ES-I3 (cell line): ENCODE data around the gene CLASP1.
"Not testable (repeated sequence)": the region's sequence is repeated elsewhere in the genome, so short reads cannot be mapped to it uniquely, and the experiment has no call there.

Source experiments
- H3K36me3 ChIP-seq: 2 replicates; pipeline ENCODE4 v1.6.1; 2013; ENCODE audit warnings: mild to moderate bottlenecking, low read length, control low read depth, moderate library complexity; ENCODE audit not compliant: insufficient read depth
- H3K4me1 ChIP-seq: 2 replicates; pipeline ENCODE4 v1.6.1; 2013; ENCODE audit warnings: mild to moderate bottlenecking, control low read depth, low read length; ENCODE audit not compliant: insufficient read depth
- H3K9ac ChIP-seq: 2 replicates; pipeline ENCODE4 v1.6.1; 2013; ENCODE audit warnings: low read depth, mild to moderate bottlenecking, low read length, moderate library complexity
- H3K9me3 ChIP-seq: 2 replicates; pipeline ENCODE4 v1.6.1; 2013; ENCODE audit warnings: mild to moderate bottlenecking, low read length, moderate library complexity; ENCODE audit not compliant: control insufficient read depth, insufficient read depth

Gene CLASP1

DNA sequence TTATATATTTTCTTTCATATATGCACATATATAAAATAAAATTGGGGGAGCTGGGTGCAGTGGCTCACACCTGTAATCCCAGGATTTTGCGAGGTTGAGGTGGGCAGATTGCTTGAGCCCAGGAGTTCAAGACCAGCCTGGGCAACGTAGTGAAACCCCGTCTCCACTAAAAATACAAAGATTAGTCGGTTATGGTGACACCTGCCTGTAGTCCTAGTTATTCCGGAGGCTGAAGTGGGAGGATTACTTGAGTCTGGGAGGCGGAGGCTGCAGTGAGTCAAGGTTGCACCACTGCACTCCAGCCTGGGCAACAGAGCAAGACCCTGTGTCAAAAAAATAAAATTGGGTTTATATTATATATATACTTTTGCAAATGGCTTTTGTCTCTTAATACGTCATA is 324.7 kb downstream of the CLASP1 start:
- Histone ChIP-seq H3K9me3 (no peaks in the 10 kb centered on the region), H3K36me3 (no peaks in the 10 kb centered on the region), H3K4me1 (peaks cover 4% of the 10 kb centered on the region; the same call in 1 of the 2 replicates), H3K9ac (no peak overlapping the region)

DNA sequence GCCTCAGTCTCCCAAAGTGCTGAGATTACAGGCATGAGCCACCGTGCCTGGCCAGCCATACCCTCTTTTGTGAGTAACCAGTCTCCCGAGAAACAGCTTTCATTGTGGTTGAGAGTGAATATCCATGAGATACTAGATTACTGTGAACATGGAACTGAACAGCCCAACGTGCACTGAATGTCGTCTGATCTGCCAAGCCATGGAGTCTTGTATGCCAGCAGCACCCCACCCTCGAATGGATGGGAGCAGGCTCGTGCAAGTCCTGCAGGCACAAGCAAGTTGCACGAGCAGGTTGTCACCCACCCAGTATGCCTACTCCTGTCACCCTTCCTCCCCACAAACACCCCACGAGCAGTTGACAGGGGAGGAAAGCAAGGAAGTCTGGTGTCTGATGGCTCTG is 327.8 kb downstream of the CLASP1 start:
- no peaks in the 10 kb centered on the region for H3K9me3 ChIP-seq
- peaks cover 4% of the 10 kb centered on the region; the same call in 1 of the 2 replicates for H3K4me1 ChIP-seq
- no peak overlapping the region for H3K9ac ChIP-seq
- H3K36me3 ChIP-seq, result no peaks in the 10 kb centered on the region

DNA sequence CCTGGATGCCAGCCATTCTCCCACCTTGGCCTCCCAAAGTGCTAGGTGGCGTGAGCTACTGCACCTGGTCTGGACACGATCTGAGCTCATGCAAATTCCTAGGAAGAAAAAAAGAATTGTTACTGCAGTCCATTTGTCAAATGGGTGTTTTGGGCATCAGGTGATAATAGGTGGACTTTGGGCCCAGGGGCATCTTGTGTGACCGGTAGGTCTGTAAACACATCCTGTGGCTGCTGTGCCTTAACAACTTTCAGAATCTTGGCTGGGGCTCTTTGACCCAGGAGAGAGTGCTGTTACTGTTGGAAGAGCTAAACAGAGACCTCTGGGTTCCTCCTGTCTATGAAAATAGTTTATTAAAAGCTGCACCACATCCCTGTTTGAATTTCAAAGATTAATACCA is 329.3 kb downstream of the CLASP1 start:
- H3K9me3 ChIP-seq, result no peaks in the 10 kb centered on the region

DNA sequence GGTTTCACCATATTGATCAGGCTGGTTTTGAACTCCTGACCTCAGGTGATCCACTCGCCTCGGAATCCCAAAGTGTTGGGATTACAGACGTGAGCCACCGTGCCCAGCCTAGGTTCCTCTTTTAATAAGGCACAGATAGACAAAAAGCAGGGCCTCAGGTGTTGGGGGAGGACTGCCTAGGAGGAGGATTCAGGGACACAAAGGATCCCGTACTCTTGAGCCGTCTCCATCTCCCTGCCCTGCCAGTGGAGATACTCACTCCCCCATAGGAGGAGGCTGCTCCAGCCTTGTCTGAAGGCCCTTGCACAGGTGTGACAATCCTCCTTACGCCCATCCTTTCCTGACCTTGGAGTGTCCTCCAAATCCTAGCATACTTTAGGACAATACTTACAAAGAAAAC is 332.3 kb downstream of the CLASP1 start:
- no peaks in the 10 kb centered on the region for H3K4me1 ChIP-seq
- H3K9me3 ChIP-seq, result no peaks in the 10 kb centered on the region
- no peak overlapping the region for H3K9ac ChIP-seq
- H3K36me3 ChIP-seq, result no peaks in the 10 kb centered on the region

More for the DNA sequence above, 329.3 kb downstream of the CLASP1 start:
- Histone ChIP-seq H3K9ac (no peak overlapping the region), H3K36me3 (no peaks in the 10 kb centered on the region), H3K4me1 (peaks cover 4% of the 10 kb centered on the region; the same call in 1 of the 2 replicates)

DNA sequence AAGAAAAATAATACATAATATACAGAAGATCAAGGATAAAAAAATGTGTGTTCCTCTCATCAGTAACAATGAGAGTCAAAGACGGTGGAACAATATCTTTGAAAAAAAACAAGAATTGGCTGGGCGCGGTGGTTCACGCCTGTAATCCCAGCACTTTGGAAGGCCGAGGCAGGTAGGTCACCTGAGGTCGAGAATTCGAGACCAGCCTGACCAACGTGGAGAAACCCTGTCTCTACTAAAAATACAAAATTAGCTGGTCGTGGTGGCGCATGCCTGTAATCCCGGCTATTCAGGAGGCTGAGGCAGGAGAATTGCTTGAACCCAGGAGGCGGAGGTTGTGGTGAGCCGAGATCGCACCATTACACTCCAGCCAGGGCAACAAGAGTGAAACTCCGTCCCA is 335.6 kb downstream of the CLASP1 start:
- H3K4me1 ChIP-seq, H3K36me3 ChIP-seq, H3K9me3 ChIP-seq, H3K9ac ChIP-seq: not testable (repeated sequence)

DNA sequence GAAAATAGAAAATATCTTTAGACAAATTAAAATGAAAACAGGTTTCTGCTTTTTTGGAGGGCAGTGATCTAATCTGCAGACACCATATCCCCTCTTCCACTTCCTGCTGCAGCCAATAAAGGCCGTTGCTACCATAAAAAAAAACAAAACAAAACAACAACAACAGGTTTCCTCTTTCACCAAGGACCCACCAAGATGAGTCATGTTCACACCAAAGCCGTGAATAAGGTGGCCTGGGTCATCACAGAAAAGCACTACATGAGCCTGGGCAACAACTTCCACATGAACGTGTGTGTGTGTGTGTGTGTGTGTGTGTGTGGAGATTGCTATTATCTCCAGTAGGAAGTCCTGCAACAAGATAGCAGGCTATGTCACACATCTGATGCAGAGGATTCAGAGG is 339.5 kb downstream of the CLASP1 start:
- Histone ChIP-seq H3K36me3 (no peaks in the 10 kb centered on the region), H3K4me1 (no peaks in the 10 kb centered on the region), H3K9ac (no peak overlapping the region), H3K9me3 (no peaks in the 10 kb centered on the region)

DNA sequence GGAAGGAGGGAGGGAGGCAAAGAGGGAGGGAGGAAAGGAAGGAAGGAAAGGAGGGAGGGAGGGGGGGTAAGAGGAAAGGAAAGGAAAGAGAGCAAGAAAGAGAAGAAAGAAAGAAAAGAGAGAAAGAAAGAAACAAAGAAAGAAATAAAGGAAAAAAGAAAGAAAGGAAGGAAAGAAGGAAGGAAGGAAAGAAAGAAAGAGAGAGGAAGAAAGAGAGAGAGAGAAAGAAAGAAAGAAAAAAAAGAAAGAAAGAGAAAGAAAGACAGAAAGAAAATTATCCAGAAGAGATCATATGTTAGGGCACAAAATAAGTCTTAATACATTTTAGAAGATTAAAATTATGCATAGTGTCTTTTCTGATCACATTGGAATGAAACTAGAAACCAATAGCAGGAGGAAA is 339.9 kb downstream of the CLASP1 start:
- no peaks in the 10 kb centered on the region for H3K4me1 ChIP-seq
- no peak overlapping the region for H3K9ac ChIP-seq
- no peaks in the 10 kb centered on the region for H3K36me3 ChIP-seq
- no peaks in the 10 kb centered on the region for H3K9me3 ChIP-seq

DNA sequence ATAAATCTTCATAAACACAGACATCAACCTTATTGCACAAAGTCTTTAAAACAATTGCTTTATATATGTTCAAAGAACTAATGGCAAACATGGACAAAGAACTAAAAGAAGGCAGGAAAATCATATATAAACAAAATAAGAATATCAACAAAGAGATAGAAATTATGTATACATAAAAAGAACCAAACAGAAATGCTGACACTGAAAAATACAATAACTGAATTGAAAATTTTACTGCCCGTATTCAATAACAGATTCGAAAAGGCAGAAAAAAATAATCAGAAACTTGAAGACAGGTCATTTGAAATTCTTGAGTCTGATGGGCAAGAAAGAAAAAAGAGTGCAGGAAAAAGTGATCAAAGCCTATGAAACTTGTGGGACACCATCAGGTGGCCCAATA is 342.2 kb downstream of the CLASP1 start:
- Histone ChIP-seq H3K9me3 (no peaks in the 10 kb centered on the region), H3K36me3 (no peaks in the 10 kb centered on the region), H3K9ac (no peak overlapping the region), H3K4me1 (no peaks in the 10 kb centered on the region)

DNA sequence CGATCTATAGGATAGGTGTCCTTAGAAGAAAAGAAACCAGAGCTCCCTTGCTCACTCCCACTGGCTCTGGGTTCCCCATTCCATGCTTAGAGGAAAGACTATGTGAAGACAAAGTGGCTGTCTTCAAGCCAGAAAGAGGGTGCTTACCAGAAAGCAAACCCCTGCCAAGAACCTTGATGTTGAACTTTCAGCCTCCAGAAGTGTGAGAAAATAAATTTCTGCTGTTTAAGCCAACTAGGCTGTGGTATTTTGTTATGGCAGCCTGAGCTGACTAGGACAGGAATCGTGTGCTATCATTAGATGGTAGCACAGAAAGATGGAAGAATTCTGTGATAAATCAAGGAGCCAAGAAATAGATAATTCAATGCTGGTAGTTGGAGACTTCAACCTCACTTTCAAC is 344.3 kb downstream of the CLASP1 start:
- Histone ChIP-seq H3K9me3 (no peaks in the 10 kb centered on the region), H3K36me3 (no peaks in the 10 kb centered on the region), H3K9ac (no peak overlapping the region), H3K4me1 (no peaks in the 10 kb centered on the region)

DNA sequence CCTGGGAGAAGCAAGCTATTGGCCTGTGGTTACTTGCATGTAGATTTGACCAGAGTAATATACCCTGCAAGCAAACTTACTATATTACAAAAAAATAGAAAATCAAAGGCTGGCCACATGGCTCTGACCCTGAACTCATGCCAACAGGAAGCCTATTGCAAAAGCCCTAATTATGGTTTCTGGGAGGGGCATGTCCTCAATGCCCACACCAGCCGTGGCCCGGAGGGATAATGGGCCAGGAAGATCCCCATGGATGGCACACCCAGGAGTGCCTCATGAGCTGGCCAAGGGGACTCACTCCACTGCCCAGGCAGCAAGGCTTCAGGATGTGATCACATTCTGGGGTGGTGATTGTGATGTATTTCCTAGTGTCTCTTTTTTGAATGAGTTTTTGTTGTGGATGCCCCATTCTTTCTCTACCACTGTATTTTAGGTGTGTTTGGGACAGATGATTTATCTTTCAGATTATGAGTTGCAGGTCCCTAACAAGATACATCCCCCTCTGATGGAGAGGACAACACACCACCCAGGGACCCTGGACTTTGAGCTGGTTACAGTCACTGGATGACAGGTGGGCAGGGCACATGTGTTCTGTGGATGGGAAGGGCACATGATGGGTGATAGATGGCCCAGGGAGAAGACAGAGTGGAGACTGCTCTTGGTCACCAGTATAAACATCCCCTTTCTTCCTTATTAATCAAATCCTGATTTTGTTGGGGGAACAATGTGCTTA is 345.6 kb downstream of the CLASP1 start:
- Histone ChIP-seq H3K36me3 (no peaks in the 10 kb centered on the region), H3K4me1 (no peaks in the 10 kb centered on the region), H3K9me3 (no peaks in the 10 kb centered on the region), H3K9ac (no peak overlapping the region)

DNA sequence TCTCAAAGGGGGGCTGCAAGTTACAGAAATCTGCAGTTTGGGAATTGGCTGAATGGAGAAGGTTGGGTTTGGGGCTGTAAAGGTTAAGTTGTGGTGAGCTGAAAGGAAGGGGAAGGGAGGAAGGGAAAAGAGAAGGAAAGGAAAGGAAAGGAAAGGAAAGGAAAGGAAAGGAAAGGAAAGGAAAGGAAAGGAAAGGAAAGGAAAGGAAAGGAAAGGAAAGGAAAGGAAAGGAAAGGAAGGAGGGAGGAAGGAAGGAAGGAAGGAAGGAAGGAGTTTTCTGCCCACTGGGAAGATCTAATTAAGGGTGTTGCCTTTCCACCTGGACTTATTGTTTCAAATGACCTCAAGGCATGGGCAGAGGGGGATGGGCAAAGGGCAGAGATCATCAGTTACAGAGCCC is 348.1 kb downstream of the CLASP1 start:
- not testable (repeated sequence) for H3K36me3 ChIP-seq, H3K4me1 ChIP-seq, H3K9me3 ChIP-seq, H3K9ac ChIP-seq

DNA sequence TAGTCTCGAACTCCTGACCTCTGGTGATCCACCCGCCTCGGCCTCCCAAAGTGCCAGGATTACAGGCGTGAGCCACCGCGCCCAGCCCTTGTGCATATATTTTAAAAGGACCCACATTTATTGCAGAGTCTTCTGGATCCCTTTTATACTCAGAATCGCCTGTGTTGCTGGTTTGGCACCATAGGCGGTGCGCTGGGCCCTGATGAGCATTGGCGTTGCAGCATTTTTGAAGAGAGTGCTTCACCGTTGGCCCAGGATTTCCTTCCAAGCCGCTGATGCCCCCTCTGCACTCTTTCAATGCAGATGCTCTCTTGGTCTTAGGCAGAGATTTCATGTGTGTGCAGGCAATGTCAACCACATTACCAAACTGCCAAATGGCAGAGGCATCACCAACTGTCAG is 350.8 kb downstream of the CLASP1 start:
- no peak overlapping the region for H3K9ac ChIP-seq
- no peaks in the 10 kb centered on the region for H3K4me1 ChIP-seq
- no peaks in the 10 kb centered on the region for H3K36me3 ChIP-seq
- H3K9me3 ChIP-seq, result no peaks in the 10 kb centered on the region

DNA sequence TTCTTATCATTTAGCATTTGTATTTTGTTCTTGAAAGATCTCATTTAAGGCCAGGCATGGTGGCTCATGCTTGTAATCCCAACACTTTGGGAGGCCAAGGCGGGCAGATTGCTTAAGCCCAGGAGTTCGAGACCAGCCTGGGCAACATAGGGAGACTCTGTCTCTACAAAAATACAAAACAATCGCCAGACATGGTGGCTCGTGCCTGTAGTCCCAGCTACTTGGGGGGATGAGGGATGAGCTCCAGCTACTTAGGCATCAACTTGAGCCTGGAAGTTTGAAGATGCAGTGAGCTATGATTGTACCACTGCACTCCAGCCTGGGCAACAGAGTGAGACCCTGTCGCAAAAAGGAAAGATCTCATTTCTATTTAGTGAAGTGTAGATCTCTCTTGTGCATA is 351.4 kb downstream of the CLASP1 start:
- H3K9ac ChIP-seq, H3K9me3 ChIP-seq, H3K36me3 ChIP-seq, H3K4me1 ChIP-seq: not testable (repeated sequence)

DNA sequence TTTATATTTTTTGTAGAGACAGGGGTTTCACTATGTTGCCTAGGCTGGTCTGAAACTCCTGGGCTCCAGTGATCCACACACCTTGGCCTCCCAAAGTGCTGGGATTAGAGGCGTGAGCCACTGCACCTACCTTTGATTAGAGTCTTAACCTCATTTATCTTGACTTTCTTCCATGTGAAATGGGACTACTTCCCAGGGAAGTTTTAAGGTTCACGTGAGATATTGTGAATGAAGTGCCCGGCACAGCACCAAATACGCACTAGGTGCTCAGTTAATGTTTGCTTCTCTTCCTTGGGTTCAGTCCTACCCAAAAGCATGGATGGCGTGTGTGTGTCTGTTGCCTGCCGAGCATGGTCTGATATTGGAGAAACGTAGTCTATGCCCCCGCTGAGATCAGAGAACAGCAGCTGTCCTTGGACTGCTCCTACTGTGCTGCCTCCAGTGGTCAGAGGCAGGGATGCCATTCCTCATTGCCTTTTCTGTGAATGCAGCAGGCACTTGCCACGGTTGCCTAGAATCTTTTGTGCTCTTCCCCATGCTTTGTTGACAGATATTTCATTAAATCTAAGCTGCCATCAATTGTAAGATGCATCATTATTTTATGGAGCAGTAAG is 351.9 kb downstream of the CLASP1 start:
- no peaks in the 10 kb centered on the region for H3K4me1 ChIP-seq
- no peaks in the 10 kb centered on the region for H3K9me3 ChIP-seq
- no peak overlapping the region for H3K9ac ChIP-seq
- no peaks in the 10 kb centered on the region for H3K36me3 ChIP-seq

DNA sequence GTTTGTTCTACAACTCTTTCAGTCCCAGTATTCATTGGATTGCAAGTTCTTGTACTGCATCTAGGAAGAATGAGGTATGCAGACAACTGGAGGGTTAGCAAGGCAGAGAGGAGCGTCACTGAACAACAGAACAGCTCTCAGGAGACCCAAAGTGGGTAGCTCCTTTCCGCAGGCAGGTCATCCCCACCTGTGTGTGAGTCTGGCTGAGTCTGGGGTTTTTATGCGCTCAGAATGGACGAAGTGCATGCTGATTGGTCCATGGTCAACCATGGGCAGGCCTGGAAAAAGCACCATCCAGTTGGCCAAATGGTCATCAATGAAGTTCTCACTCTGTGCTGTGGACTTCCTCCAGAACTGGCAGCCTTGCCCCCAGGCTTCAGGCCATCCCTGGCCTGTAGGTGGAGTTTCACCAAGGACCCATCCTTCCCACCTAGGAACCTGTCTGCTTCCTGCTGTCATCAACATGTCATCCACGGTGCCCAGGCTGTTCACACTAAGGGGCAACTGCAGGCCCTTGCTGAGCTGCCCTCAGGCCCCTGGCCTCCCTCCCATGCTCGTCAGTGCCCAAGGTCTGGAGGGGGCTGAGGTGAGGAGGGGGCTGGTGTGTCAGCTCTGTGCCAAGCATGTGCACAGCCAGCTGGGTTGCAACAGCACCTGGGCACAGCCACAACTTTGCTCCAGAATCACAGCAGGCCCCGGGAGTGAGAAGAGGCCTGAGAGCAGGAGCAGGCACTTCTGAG is 353.2 kb downstream of the CLASP1 start:
- Histone ChIP-seq H3K9me3 (no peaks in the 10 kb centered on the region), H3K36me3 (no peaks in the 10 kb centered on the region), H3K4me1 (no peaks in the 10 kb centered on the region), H3K9ac (no peak overlapping the region)
